Hepatocyte (in vitro differentiated cells): ENCODE measurements around the gene ATN1.

Source experiments
- EZH2 ChIP-seq: fragments of 200-600 bp; sonication (generic); IDR thresholded peaks from 2 replicates; pipeline ENCODE4 v1.6.1; 2016; ENCODE audit warnings: antibody characterized with exemption, mild to moderate bottlenecking, borderline replicate concordance
- EZH2phosphoT487 ChIP-seq: fragments of 200-600 bp; sonication (generic); IDR thresholded peaks from one replicate; pipeline ENCODE4 v1.6.1; 2018; ENCODE audit warnings: antibody characterized with exemption, mild to moderate bottlenecking, low read depth, moderate library complexity; ENCODE audit not compliant: unreplicated experiment, severe bottlenecking
- TF ChIP-seq, protein P1 (sequence below): fragments of 200-600 bp; sonication (generic); IDR thresholded peaks from 2 replicates; pipeline ENCODE4 v1.5.1; 2016; ENCODE audit warnings: antibody characterized with exemption, mild to moderate bottlenecking; ENCODE audit not compliant: poor library complexity

DNA sequence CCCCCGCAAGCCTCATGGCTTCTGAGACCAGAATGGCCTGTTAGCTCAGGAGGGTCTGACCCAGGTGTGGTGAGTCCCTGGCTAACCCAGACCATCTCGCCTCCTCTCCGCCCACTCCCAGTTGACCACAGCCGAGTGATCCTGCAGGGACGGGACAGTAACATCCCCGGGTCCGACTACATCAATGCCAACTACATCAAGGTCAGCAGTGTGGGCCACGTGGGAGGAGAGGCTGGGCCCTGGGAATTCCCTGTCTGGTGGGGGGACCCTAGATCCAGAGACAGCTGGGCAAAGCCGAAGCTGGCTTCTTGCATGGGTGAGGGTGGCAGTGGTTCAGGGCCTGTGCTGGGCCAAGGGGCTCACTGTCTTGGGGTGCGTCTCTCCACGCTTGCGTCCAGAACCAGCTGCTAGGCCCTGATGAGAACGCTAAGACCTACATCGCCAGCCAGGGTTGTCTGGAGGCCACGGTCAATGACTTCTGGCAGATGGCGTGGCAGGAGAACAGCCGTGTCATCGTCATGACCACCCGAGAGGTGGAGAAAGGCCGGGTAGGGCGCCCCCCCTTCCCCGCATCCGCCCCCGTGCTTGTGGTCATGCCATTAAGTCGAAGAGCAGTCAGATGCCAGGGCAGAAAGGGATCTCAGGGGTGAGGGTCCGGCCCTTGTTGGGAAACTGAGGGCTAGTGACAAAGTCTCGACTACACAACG is 28.4 kb downstream of the ATN1 start:
- TF ChIP-seq, protein P1, sequence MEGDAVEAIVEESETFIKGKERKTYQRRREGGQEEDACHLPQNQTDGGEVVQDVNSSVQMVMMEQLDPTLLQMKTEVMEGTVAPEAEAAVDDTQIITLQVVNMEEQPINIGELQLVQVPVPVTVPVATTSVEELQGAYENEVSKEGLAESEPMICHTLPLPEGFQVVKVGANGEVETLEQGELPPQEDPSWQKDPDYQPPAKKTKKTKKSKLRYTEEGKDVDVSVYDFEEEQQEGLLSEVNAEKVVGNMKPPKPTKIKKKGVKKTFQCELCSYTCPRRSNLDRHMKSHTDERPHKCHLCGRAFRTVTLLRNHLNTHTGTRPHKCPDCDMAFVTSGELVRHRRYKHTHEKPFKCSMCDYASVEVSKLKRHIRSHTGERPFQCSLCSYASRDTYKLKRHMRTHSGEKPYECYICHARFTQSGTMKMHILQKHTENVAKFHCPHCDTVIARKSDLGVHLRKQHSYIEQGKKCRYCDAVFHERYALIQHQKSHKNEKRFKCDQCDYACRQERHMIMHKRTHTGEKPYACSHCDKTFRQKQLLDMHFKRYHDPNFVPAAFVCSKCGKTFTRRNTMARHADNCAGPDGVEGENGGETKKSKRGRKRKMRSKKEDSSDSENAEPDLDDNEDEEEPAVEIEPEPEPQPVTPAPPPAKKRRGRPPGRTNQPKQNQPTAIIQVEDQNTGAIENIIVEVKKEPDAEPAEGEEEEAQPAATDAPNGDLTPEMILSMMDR = no peak
- TF ChIP-seq EZH2 (no peak), EZH2phosphoT487 (no peak)
